NCI-H146 (cell line): Measurements from ENCODE around the gene CGB7.
"Not testable (repeated sequence)": the region's sequence is repeated elsewhere in the genome, so short reads cannot be mapped to it uniquely, and the experiment has no call there.

Experiments used
- DNase-seq: peaks from one replicate; lab custom pipeline; 2025; lab: John Stamatoyannopoulos, UW

Gene CGB7

GRCh38 chr19:49042177-49042576 is 15.4 kb downstream of the CGB7 start:
- DNase-seq: no peak

- DNase-seq: not testable (repeated sequence)
Observed at GRCh38 chr19:49039736-49040135, 17.8 kb downstream of the CGB7 start.

- not testable (repeated sequence) for DNase-seq
Observed at GRCh38 chr19:49038557-49039276, 18.8 kb downstream of the CGB7 start.

- not testable (repeated sequence) for DNase-seq
Observed at GRCh38 chr19:49038111-49038510, 19.4 kb downstream of the CGB7 start.

- peak; percentile 82 for DNase-seq
Observed at GRCh38 chr19:49036815-49037214, 20.7 kb downstream of the CGB7 start, which contains the start of gene CGB1. TSS of gene CGB1 (minus strand) at chr19:49036895. CDS start at chr19:49036711, 184 bp downstream.

GRCh38 chr19:49031642-49032301 is 25.8 kb downstream of the CGB7 start, which contains the start of gene CGB2:
TSS of gene CGB2 (plus strand) at chr19:49031890. CDS start at chr19:49032096, 206 bp downstream.
- peak; percentile 79 for DNase-seq

- DNase-seq: not testable (repeated sequence)
Observed at GRCh38 chr19:49030323-49030722, 27.2 kb downstream of the CGB7 start.

GRCh38 chr19:49029749-49030148 is 27.8 kb downstream of the CGB7 start:
- not testable (repeated sequence) for DNase-seq

- DNase-seq: not testable (repeated sequence)
Observed at GRCh38 chr19:49028686-49029085, 28.9 kb downstream of the CGB7 start.

GRCh38 chr19:49025599-49025998 is 31.9 kb downstream of the CGB7 start:
- not testable (repeated sequence) for DNase-seq

GRCh38 chr19:49025088-49025487 is 32.5 kb downstream of the CGB7 start:
- DNase-seq: not testable (repeated sequence)

GRCh38 chr19:49024233-49024632 is 33.3 kb downstream of the CGB7 start, which contains the start of gene CGB3:
TSS of gene CGB3 (minus strand) at chr19:49024333. CDS start at chr19:49023971, 362 bp downstream.
- not testable (repeated sequence) for DNase-seq

- no peak for DNase-seq
Observed at GRCh38 chr19:49022116-49022515, 35.4 kb downstream of the CGB7 start.

- no peak for DNase-seq
Observed at GRCh38 chr19:49020931-49021895, 36.3 kb downstream of the CGB7 start.

GRCh38 chr19:49020342-49020741 is 37.2 kb downstream of the CGB7 start:
- DNase-seq: peak; percentile 36

- DNase-seq: peak; percentile 72
Observed at GRCh38 chr19:49019242-49019932, 38.2 kb downstream of the CGB7 start.

GRCh38 chr19:49018388-49019241 is 38.9 kb downstream of the CGB7 start:
- peak; percentile 16 for DNase-seq

GRCh38 chr19:49017666-49018351 is 39.7 kb downstream of the CGB7 start:
- peak; percentile 71 for DNase-seq

- no peak for DNase-seq
Observed at GRCh38 chr19:49017041-49017665, 40.4 kb downstream of the CGB7 start, which contains the start of gene LHB. TSS of gene LHB (minus strand) at chr19:49017091. CDS start at chr19:49017081, 10 bp downstream.
